ENCODE measurements around the gene NRARP. TPM values are rescaled to one million over a fixed set of nuclear protein-coding genes. Genes with fewer than 3 reads are reported as not detected.
A peak's percentile ranks its signal among the peaks of the same experiment; 100 is the strongest.

Gene NRARP
- total RNA-seq, 1 experiment from 2014 or later, result 23.8 TPM

GRCh38 chr9:137321726-137322361 lies 19.8 kb upstream of the NRARP start:
- no peak overlapping the region for H3K9ac ChIP-seq (ENCODE audit: extremely low read depth, insufficient read length, low read length)
- TF ChIP-seq CTCF (conservative IDR thresholded peaks at IDR 0.05), result no peak
- no peak overlapping the region for H4K91ac ChIP-seq (ENCODE audit: insufficient read length, low read depth, low read length)
- Mint-ChIP-seq H3K36me3 (ENCODE audit: insufficient read depth in 1 of 3, low read depth in 3 of 3) (no peaks in the 10 kb centered on the region), H3K27me3 (ENCODE audit: low read depth) (peaks cover 9% of the 10 kb centered on the region), H3K4me1 (peaks cover under 1 to 7% of the 10 kb centered on the region in 2 experiments; a peak in 1 of 4 replicates), H3K4me3 (no peak overlapping the region), H3K27ac (peak overlapping the region in 1 of 3 experiments; percentile 20; a peak in 2 of 7 replicates), H3K9me3 (peaks cover 4 to 8% of the 10 kb centered on the region in 2 experiments; a peak in 3 of 5 replicates)
- H3K27me3 ChIP-seq (ENCODE audit: insufficient read depth, low read length), result no peaks in the 10 kb centered on the region
- H4K8ac ChIP-seq (replicated peaks; ENCODE audit: insufficient read length, low read depth, low read length), result no peak overlapping the region
- no peaks in the 10 kb centered on the region for H3K23me2 ChIP-seq (ENCODE audit: insufficient read length, low read depth, low read length, poor library complexity, severe bottlenecking)
- H3T11ph ChIP-seq (ENCODE audit: low read length), result no peak overlapping the region
- no peak overlapping the region for H2BK5ac ChIP-seq (ENCODE audit: insufficient read length, low read length)
- no peaks in the 10 kb centered on the region for H3K9me3 ChIP-seq (ENCODE audit: control insufficient read depth, low read depth, low read length)
- H3K4me2 ChIP-seq (ENCODE audit: insufficient read depth, insufficient read length, low read length), result no peak overlapping the region
- no peak for DNase-seq
- no peak overlapping the region for H2BK120ac ChIP-seq (ENCODE audit: low read depth, low read length, poor library complexity, severe bottlenecking)
- H3K18ac ChIP-seq (ENCODE audit: insufficient read length, low read depth, low read length), result no peak overlapping the region
- H2BK20ac ChIP-seq (ENCODE audit: low read depth, low read length, poor library complexity, severe bottlenecking), result no peak overlapping the region
- H3K14ac ChIP-seq (ENCODE audit: insufficient read depth, low read length), result no peak overlapping the region; the same call in 1 of the 2 replicates
- no peak overlapping the region for H3K23ac ChIP-seq (ENCODE audit: insufficient read length, low read depth, low read length)
- H3K4ac ChIP-seq (ENCODE audit: low read depth, low read length), result no peak overlapping the region
- peaks cover 1% of the 10 kb centered on the region; the same call in 1 of the 2 replicates for H3K4me1 ChIP-seq (ENCODE audit: insufficient read depth, low read length)
- no peaks in the 10 kb centered on the region for H4K20me1 ChIP-seq (ENCODE audit: control insufficient read depth, insufficient read depth, insufficient read length)
- H4K5ac ChIP-seq (ENCODE audit: insufficient read length, low read depth, low read length), result no peak overlapping the region
- H2BK12ac ChIP-seq (ENCODE audit: insufficient read length, low read depth, low read length), result no peak overlapping the region
- H3K79me2 ChIP-seq (ENCODE audit: insufficient read depth, low read length), result no peaks in the 10 kb centered on the region
- no peaks in the 10 kb centered on the region for H3K79me1 ChIP-seq (ENCODE audit: insufficient read depth, low read depth, low read length, poor library complexity, severe bottlenecking)
- H2AFZ ChIP-seq (ENCODE audit: low read length), result no peak overlapping the region
- no peak overlapping the region for H3K56ac ChIP-seq (ENCODE audit: insufficient read length, low read depth, low read length)
- H2AK5ac ChIP-seq (ENCODE audit: insufficient read length, low read length), result no peak overlapping the region
- no peak overlapping the region; the same call in 1 of the 2 replicates for H2BK15ac ChIP-seq (ENCODE audit: low read depth, low read length)
- WGBS (ENCODE audit: extremely low coverage, insufficient read length, low lambda C conversion rate), result no CpG with 5 or more reads among the region's 22 CpGs
- H3K27ac ChIP-seq (ENCODE audit: insufficient read length, low read depth, low read length), result no peak overlapping the region
